Cardiac muscle cell (in vitro differentiated cells and primary cell): Measurements from ENCODE around the gene KIFC3. TPM values are rescaled to one million over a fixed set of nuclear protein-coding genes. Genes with fewer than 3 reads are reported as not detected.
A peak's percentile ranks its signal among the peaks of the same experiment; 100 is the strongest.

Experiments used
- DNase-seq, 2 donors: peaks; one replicate each; pipeline versions ENCODE4 v3.0.0 to v3.0.0-alpha.2; 2010 to 2017; ENCODE audit warnings: low read depth in 1 of 2, low spot score in 1 of 2
- H3K27ac ChIP-seq: fragments of 200-600 bp; sonication (generic); 2 replicates; pipeline ENCODE4 v1.5.1; 2016
- H3K27me3 ChIP-seq: fragments of 200-600 bp; sonication (generic); 2 replicates; pipeline ENCODE4 v1.6.0; 2016; ENCODE audit warnings: control low read depth
- H3K36me3 ChIP-seq: fragments of 200-600 bp; sonication (generic); 2 replicates; pipeline ENCODE4 v1.5.1; 2016; ENCODE audit warnings: control low read depth
- H3K4me1 ChIP-seq: fragments of 200-600 bp; sonication (generic); 2 replicates; pipeline ENCODE4 v1.8.1; 2017; ENCODE audit warnings: low read depth, mild to moderate bottlenecking, mixed run types
- H3K4me3 ChIP-seq: fragments of 200-600 bp; sonication (generic); 2 replicates; pipeline ENCODE4 v1.5.1; 2016; ENCODE audit warnings: mild to moderate bottlenecking
- H3K9me3 ChIP-seq: fragments of 200-600 bp; sonication (generic); 2 replicates; pipeline ENCODE4 v1.5.1; 2017; ENCODE audit warnings: low read depth, mild to moderate bottlenecking, control low read depth
- CTCF ChIP-seq: IDR thresholded peaks from 2 replicates; pipeline ENCODE4 v1.5.1; 2012; ENCODE audit warnings: low read depth, mild to moderate bottlenecking, low read length
- polyA plus RNA-seq: library from polyadenylated mRNA; unstranded; fragments of >200 nt; fragmentation: Nextera tagmentation; extraction: Ambion mirVana; gene quantifications from 2 replicates; pipeline ENCODE4 v1.2.1, GENCODE V29; 2016
- total RNA-seq: library from RNA; depleted of rRNA; stranded (reverse); fragments of >200 nt; gene quantifications from 2 replicates; pipeline ENCODE4 v1.2.3, GENCODE V29; 2016

The KIFC3 gene
- total and polyA plus RNA-seq, 2 experiments from 2014 or later, result 24.8 to 50.1 TPM

- Histone ChIP-seq H3K27ac (no peak overlapping the region), H3K4me3 (no peak overlapping the region), H3K9me3 (no peaks in the 10 kb centered on the region), H3K27me3 (no peaks in the 10 kb centered on the region), H3K36me3 (no peaks in the 10 kb centered on the region), H3K4me1 (peaks cover 3% of the 10 kb centered on the region)
- no peak for TF ChIP-seq CTCF
- no peak for DNase-seq
Observed at GRCh38 chr16:57809276-57810196, 7.2 kb upstream of the KIFC3 start.

GRCh38 chr16:57808589-57809228, 6.4 kb upstream of the KIFC3 start:
- Histone ChIP-seq H3K27ac (no peak overlapping the region), H3K4me3 (no peak overlapping the region), H3K27me3 (no peaks in the 10 kb centered on the region), H3K36me3 (no peaks in the 10 kb centered on the region), H3K9me3 (no peaks in the 10 kb centered on the region), H3K4me1 (peaks cover 3% of the 10 kb centered on the region)
- no peak for TF ChIP-seq CTCF
- DNase-seq, result no peak

DNA sequence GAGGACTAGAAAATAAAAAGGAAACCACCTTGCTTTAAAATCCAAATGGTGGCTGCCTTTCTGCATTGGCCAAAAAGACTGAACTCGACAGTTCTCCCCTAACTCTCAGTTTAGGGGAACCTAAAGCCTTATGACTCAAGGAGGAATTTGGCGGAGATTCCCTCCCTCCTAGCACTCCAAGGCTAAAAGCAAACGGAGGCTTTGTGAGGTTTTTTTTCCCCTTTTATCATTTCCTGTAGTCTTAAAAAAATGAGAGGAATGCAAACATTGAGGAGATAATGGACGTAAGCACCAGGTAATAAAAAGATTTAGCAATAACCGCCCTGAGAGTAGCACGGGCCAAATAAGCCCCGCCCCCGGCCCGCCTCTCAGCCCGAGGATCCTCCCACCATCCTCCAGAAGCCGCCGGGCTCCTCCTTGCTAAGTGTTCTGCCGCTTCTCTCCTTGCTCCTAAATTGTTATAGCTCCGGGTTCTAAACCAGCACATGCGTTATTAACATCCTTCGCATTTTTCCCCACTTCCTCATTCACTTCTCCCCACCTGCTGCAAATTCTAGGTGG, 5.8 kb upstream of the KIFC3 start:
- peak; percentile 68 to 93 for DNase-seq

GRCh38 chr16:57807252-57807967, 5.1 kb upstream of the KIFC3 start:
- no peak for TF ChIP-seq CTCF
- Histone ChIP-seq H3K4me1 (peaks cover 10% of the 10 kb centered on the region), H3K4me3 (no peak overlapping the region), H3K9me3 (no peaks in the 10 kb centered on the region), H3K27me3 (no peaks in the 10 kb centered on the region), H3K27ac (no peak overlapping the region), H3K36me3 (no peaks in the 10 kb centered on the region)
- no peak for DNase-seq

More for the DNA sequence above, 5.8 kb upstream of the KIFC3 start:
- H3K27me3 ChIP-seq, result no peaks in the 10 kb centered on the region
- H3K27ac ChIP-seq, result no peak overlapping the region
- H3K4me3 ChIP-seq, result no peak overlapping the region
- peaks cover 7% of the 10 kb centered on the region for H3K4me1 ChIP-seq
- no peaks in the 10 kb centered on the region for H3K36me3 ChIP-seq
- TF ChIP-seq CTCF, result no peak
- H3K9me3 ChIP-seq, result no peaks in the 10 kb centered on the region

- TF ChIP-seq CTCF, result no peak
- no peak overlapping the region for H3K4me3 ChIP-seq
- H3K4me1 ChIP-seq, result peaks cover 26% of the 10 kb centered on the region
- H3K36me3 ChIP-seq, result no peaks in the 10 kb centered on the region
- H3K27me3 ChIP-seq, result no peaks in the 10 kb centered on the region
- no peak for DNase-seq
- no peaks in the 10 kb centered on the region for H3K9me3 ChIP-seq
- no peak overlapping the region for H3K27ac ChIP-seq
Observed at GRCh38 chr16:57805176-57805575, 2.9 kb upstream of the KIFC3 start.
